Activated CD4-positive, alpha-beta T cell treated with anti-CD3 and anti-CD28 coated beads for 24 hours (primary cell): ENCODE data around the gene SP6.

Source experiments
- DNase-seq, 2 donors: peaks; one replicate each; pipeline ENCODE4 v3.0.0-alpha.2; 2020; ENCODE audit warnings: low read depth in 2 of 2

The SP6 gene

GRCh38 chr17:47836601-47837000 lies 14.4 kb downstream of the SP6 start:
- DNase-seq = no peak

GRCh38 chr17:47834756-47835155 lies 16.2 kb downstream of the SP6 start:
- DNase-seq = no peak

- no peak for DNase-seq
Observed at GRCh38 chr17:47831934-47832327, 19.0 kb downstream of the SP6 start.

- DNase-seq = peak; percentile 91
Observed at GRCh38 chr17:47831003-47831933, 19.7 kb downstream of the SP6 start, which contains the start of the genes LRRC46 and MRPL10. LRRC46 (plus strand) TSS chr17:47831670; CDS start chr17:47831990, 320 bp downstream. MRPL10 (minus strand) TSS chr17:47831541; CDS start chr17:47831511, 30 bp downstream.

DNA sequence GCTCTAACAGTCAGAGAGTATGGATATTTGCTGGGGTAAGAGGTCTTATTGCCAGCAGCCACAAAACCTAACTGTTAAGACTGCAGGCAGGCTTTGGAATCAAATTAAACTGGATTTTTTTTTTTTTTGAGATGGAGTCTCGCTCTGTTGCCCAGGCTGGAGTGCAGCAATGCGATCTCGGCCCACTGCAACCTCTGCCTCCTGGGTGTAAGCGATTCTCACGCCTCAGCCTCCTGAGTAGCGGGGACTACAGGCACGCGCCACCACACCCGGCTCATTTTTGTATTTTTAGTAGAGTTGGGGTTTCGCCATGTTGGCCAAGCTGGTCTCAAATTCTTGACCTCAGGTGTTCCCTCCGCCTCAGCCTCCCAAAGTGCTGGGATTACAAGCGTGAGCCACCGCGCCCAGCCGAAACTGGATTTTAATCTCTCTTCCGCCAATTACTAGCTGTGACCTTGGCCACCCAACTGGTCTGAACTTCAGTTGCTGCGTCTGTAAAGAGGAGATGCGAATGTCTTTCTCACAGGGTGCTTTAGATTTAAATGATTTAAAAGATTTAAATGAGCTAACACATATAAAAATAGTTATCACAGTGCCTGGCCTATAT lies 20.5 kb downstream of the SP6 start:
- DNase-seq = no peak

GRCh38 chr17:47829870-47830269 lies 21.1 kb downstream of the SP6 start:
- no peak for DNase-seq

- no peak for DNase-seq
Observed at GRCh38 chr17:47823519-47823918, 27.4 kb downstream of the SP6 start.

DNA sequence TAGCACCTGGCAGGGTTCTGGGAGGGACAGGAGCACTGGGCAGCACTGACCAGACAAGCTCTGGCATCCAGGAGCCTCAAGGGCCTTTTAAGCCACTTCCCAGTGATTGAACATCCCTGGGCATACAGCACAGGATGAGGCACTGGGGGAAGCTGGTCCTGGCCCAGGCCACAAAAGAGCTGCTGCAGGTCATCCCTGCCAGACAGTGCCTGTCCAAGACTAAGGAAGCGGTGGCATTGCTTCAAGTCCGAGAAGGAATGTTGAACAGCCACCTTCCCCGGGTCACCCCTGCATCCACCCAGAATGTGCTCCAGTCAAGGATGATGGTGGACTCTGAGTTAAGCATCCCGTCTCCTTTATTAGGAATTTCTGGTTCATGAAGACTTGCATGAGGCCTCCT lies 28.2 kb downstream of the SP6 start:
- DNase-seq = no peak

- DNase-seq = peak; percentile 49 to 57
Observed at GRCh38 chr17:47821424-47822391, 29.3 kb downstream of the SP6 start, which contains the start of gene OSBPL7. OSBPL7 (minus strand) TSS chr17:47821794; CDS start chr17:47820278, 1,516 bp downstream.

DNA sequence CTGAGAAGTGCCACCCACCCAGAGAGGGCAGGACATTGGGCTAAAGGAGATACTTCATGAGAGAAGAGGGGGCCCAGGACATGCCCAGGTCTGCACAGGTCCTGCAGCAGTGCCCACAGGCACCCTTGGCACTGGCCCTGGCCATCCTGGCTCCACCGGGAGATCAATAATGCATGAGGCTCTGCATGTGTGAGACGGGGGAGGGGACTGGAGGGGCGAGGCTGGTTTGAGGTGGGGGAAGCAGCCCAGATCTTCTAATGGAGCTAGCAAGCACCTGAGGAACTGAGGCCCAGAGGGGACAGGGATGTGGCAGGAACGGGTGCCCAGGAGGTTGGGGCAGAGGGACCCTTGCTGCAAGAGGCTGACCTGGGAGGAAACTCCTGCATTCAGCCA lies 29.9 kb downstream of the SP6 start:
- no peak for DNase-seq

GRCh38 chr17:47820033-47820789 lies 30.8 kb downstream of the SP6 start:
- no peak for DNase-seq

GRCh38 chr17:47819475-47819874 lies 31.5 kb downstream of the SP6 start:
- DNase-seq = no peak

GRCh38 chr17:47818002-47818695 lies 32.8 kb downstream of the SP6 start:
- no peak for DNase-seq

- no peak for DNase-seq
Observed at GRCh38 chr17:47816947-47817346, 34.0 kb downstream of the SP6 start.

GRCh38 chr17:47816111-47816735 lies 34.7 kb downstream of the SP6 start:
- no peak for DNase-seq

DNA sequence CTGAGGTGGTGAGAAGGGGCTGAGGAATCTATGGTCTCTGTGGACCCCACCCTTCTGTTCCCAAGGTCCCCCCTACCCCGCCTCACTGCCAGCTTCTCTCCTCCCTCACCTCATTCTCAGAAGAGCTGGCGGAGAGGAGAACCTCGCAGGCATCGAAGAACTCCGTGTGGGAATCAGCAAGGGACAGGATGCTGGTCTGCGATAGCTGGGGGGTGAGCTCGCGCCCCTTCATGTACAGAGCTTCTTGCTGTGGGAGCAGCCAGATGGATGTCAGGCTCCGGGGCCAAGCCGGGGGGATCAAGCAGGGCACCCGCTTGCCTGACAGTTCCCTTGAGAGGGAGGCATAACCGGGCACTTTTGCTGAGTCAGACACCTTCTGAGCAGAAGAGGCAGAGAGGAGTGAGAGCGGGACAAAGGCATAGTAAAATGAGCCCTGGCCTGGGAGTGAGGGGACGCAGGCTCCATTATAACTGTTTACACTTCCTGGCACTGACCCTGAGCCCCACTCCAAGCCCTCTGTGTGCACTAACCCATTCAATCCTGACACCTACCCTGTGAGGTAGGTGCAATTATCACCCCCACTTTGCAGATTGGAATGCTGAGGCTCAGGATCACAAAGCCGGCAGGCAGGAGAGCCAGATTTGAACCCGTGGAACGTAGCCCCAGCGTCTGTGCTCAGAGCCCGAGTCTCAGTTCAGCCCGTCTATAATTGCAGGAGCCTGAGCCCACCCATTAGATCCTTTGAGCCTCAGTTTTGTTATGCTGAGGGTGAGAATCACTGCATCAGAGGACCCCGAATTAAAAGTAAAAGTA lies 35.7 kb downstream of the SP6 start:
- no peak for DNase-seq

- no peak for DNase-seq
Observed at GRCh38 chr17:47813512-47814031, 37.4 kb downstream of the SP6 start.

DNA sequence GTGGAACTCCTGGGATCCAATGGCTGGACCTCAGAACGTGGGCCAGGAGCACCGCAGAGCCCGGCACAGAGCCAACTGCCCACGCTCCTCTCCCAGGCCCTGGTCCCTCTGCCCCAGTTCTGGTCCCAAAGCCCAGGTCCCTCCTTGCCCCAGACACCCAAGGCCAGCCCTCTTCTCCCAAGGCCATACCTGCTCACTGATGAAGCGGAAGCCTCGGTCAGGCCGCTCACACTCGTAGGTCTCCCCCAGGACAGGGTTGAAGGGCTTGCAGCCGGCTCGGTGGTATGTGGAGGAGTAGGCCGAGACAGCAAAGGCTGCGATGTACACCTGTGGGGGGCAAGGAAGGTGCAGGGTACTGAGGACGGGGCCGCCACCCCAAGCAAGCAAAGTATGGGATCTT lies 37.9 kb downstream of the SP6 start:
- no peak for DNase-seq
